ENCODE results near the gene WWOX. TPM values are rescaled to one million over a fixed set of nuclear protein-coding genes. Genes with fewer than 3 reads are reported as not detected.

Gene WWOX
- total RNA-seq, 1 donor from 2014 or later, result 34.9 TPM

DNA sequence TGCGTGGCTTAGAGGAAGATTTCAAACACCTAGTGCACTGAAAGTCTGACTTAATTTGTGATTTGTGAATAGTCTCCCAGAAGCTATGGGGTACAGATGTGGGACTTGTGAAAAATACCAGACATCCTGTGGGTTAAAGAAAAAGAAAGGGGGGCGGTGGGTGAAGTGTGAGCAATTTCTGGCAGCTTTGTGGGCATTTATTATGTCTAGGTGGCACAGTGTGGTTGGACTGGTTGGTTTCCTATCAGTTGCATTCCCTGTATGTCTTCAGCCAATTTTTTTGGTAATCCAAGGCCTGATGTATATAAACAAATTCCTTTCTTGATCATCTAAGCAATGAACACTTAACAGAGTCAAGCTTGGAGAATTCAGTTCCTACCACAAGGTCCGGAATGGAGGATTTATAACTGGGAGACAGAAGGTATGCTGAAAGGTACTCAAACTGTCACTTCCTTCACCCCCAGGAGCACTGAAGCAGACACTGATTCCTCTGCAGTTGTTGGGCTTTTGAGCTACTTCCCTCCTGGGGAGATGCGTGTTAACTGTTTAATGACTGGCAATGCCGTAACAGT is 211.6 kb downstream of the WWOX start:
- no peaks in the 10 kb centered on the region for H3K27me3 ChIP-seq (ENCODE audit: control insufficient read depth, insufficient read depth, low read length)
- H3K4me3 ChIP-seq (ENCODE audit: low read depth, low read length), result no peak overlapping the region
- H3K36me3 ChIP-seq (ENCODE audit: control insufficient read depth, insufficient read depth, low read length), result no peaks in the 10 kb centered on the region
- no peak for TF ChIP-seq CTCF (IDR thresholded peaks at IDR 0.05; ENCODE audit: insufficient read depth, low read length, poor library complexity, severe bottlenecking)
- DNase-seq (ENCODE audit: low read depth), result no peak

GRCh38 chr16:78311831-78312230 is 212.4 kb downstream of the WWOX start:
- H3K4me3 ChIP-seq (ENCODE audit: low read depth, low read length), result no peak overlapping the region
- DNase-seq (ENCODE audit: low read depth), result no peak
- no peak for TF ChIP-seq CTCF (IDR thresholded peaks at IDR 0.05; ENCODE audit: insufficient read depth, low read length, poor library complexity, severe bottlenecking)
- no peaks in the 10 kb centered on the region for H3K36me3 ChIP-seq (ENCODE audit: control insufficient read depth, insufficient read depth, low read length)
- H3K27me3 ChIP-seq (ENCODE audit: control insufficient read depth, insufficient read depth, low read length), result no peaks in the 10 kb centered on the region

- Histone ChIP-seq H3K27me3 (ENCODE audit: control insufficient read depth, insufficient read depth, low read length) (no peaks in the 10 kb centered on the region), H3K4me3 (ENCODE audit: low read depth, low read length) (no peak overlapping the region), H3K36me3 (ENCODE audit: control insufficient read depth, insufficient read depth, low read length) (no peaks in the 10 kb centered on the region)
- TF ChIP-seq CTCF (IDR thresholded peaks at IDR 0.05; ENCODE audit: insufficient read depth, low read length, poor library complexity, severe bottlenecking), result no peak
- no peak for DNase-seq (ENCODE audit: low read depth)
Observed at GRCh38 chr16:78317564-78318240, 218.2 kb downstream of the WWOX start.

- no peaks in the 10 kb centered on the region for H3K27me3 ChIP-seq (ENCODE audit: control insufficient read depth, insufficient read depth, low read length)
- no peaks in the 10 kb centered on the region for H3K36me3 ChIP-seq (ENCODE audit: control insufficient read depth, insufficient read depth, low read length)
- no peak overlapping the region for H3K4me3 ChIP-seq (ENCODE audit: low read depth, low read length)
- no peak for TF ChIP-seq CTCF (IDR thresholded peaks at IDR 0.05; ENCODE audit: insufficient read depth, low read length, poor library complexity, severe bottlenecking)
- DNase-seq (ENCODE audit: low read depth), result no peak
Observed at GRCh38 chr16:78321620-78322360, 222.3 kb downstream of the WWOX start.

DNA sequence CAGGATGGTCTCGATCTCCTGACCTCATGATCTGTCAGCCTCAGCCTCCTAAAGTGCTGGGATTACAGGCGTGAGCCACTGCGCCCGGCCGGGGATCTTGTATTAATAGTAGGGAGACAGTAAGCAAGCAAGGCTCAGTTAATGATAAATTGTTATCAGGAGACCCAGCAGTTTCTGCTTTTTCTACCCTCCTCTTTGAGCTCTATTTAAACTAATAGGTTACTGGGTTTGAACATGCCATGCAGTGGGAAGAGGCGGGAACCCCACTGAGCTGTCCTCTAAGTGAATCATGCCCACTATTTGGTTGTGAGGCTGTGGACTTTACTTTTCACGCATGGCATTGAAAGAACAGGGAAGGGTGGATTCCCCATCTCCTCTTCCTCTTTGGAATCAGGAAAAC is 223.9 kb downstream of the WWOX start:
- DNase-seq (ENCODE audit: low read depth), result no peak
- Histone ChIP-seq H3K4me3 (ENCODE audit: low read depth, low read length) (no peak overlapping the region), H3K27me3 (ENCODE audit: control insufficient read depth, insufficient read depth, low read length) (no peaks in the 10 kb centered on the region), H3K36me3 (ENCODE audit: control insufficient read depth, insufficient read depth, low read length) (no peaks in the 10 kb centered on the region)
- TF ChIP-seq CTCF (IDR thresholded peaks at IDR 0.05; ENCODE audit: insufficient read depth, low read length, poor library complexity, severe bottlenecking), result no peak

Data from kidney epithelial cell (primary cell).